A549 treated with GW870086 at 1 μM for 4 hours (cell line): ENCODE data around the gene GTPBP3. TPM values are rescaled to one million over a fixed set of nuclear protein-coding genes. Genes with fewer than 3 reads are reported as not detected.

Experiments
- total RNA-seq: library from RNA; stranded (reverse); fragments of 200-300 nt; extraction: Qiagen RNA extraction; gene quantifications from 5 replicates; pipeline ENCODE4 v1.2.3, GENCODE V29; 2022; ENCODE audit warnings: low read depth

GTPBP3 gene
- total RNA-seq: 15.2 to 22.9 TPM (median 21.2 TPM) in 5 replicates

GRCh38 chr19:17336872-17337674 lies at the start of gene GTPBP3:
TSS of gene GTPBP3 (plus strand) at chr19:17337553. CDS start at chr19:17337612, 59 bp downstream.

GRCh38 chr19:17303167-17303939 lies 34.0 kb upstream of the GTPBP3 start, which contains the start of gene ABHD8:
TSS of gene ABHD8 (minus strand) at chr19:17303425. CDS start at chr19:17301616, 1,809 bp downstream.

GRCh38 chr19:17305517-17306284 lies 31.7 kb upstream of the GTPBP3 start, which contains the start of gene MRPL34:
TSS of gene MRPL34 (plus strand) at chr19:17305872. CDS start at chr19:17305893, 21 bp downstream.

GRCh38 chr19:17309198-17309964 lies 28.0 kb upstream of the GTPBP3 start, which contains the start of gene DDA1:
TSS of gene DDA1 (plus strand) at chr19:17309563. CDS start at chr19:17309655, 92 bp downstream.

GRCh38 chr19:17334414-17335409 lies 2.6 kb upstream of the GTPBP3 start, which contains the start of gene ANO8:
TSS of gene ANO8 (minus strand) at chr19:17334855. CDS start at chr19:17334670, 185 bp downstream.

GRCh38 chr19:17376935-17377600 lies 39.7 kb downstream of the GTPBP3 start, which contains the start of gene PLVAP:
TSS of gene PLVAP (minus strand) at chr19:17377342. CDS start at chr19:17377288, 54 bp downstream.

Other genes starting within 250 kb of the GTPBP3 start
- gene USE1, start 122.2 kb upstream of the GTPBP3 start, total RNA-seq: 14.1 to 17.1 TPM (median 16.2 TPM) in 5 replicates
- 7.8 to 12.5 TPM (median 11.7 TPM) in 5 replicates for gene OCEL1, start 111.3 kb upstream of the GTPBP3 start, total RNA-seq
- 34.3 to 67.1 TPM (median 61.8 TPM) in 5 replicates for gene NR2F6, start 91.6 kb upstream of the GTPBP3 start, total RNA-seq
- not detected in 5 replicates for gene USHBP1, start 72.8 kb upstream of the GTPBP3 start, total RNA-seq
- 59.7 to 68.1 TPM (median 61.7 TPM) in 5 replicates for gene BABAM1, start 70.1 kb upstream of the GTPBP3 start, total RNA-seq
- gene ANKLE1, start 55.7 kb upstream of the GTPBP3 start, total RNA-seq: 0.27 to 0.64 TPM (median 0.52 TPM) in 5 replicates
- gene ABHD8, start 34.1 kb upstream of the GTPBP3 start, total RNA-seq: 2.2 to 3.4 TPM (median 3.0 TPM) in 5 replicates
- 63.3 to 93.7 TPM (median 79.5 TPM) in 5 replicates for gene MRPL34, start 31.7 kb upstream of the GTPBP3 start, total RNA-seq
- gene DDA1, start 28.0 kb upstream of the GTPBP3 start, total RNA-seq: 52.0 to 61.8 TPM (median 60.6 TPM) in 5 replicates
- 2.2 to 4.0 TPM (median 3.5 TPM) in 5 replicates for gene ANO8, start 2.7 kb upstream of the GTPBP3 start, total RNA-seq
- gene PLVAP, start 39.8 kb downstream of the GTPBP3 start, total RNA-seq: not detected in 5 replicates
- not detected in 5 replicates for gene CCDC194, start 56.6 kb downstream of the GTPBP3 start, total RNA-seq
- 0.21 to 0.39 TPM (median 0.29 TPM) in 3 of 5 replicates, not detected in the others for gene BST2, start 68.1 kb downstream of the GTPBP3 start, total RNA-seq
- gene MVB12A, start 82.5 kb downstream of the GTPBP3 start, total RNA-seq: 30.6 to 41.6 TPM (median 40.0 TPM) in 5 replicates
- 0.26 to 0.79 TPM (median 0.68 TPM) in 5 replicates for gene TMEM221, start 111.1 kb downstream of the GTPBP3 start, total RNA-seq
- not detected in 5 replicates for gene NXNL1, start 123.4 kb downstream of the GTPBP3 start, total RNA-seq
- 2.0 to 3.2 TPM (median 2.6 TPM) in 5 replicates for gene SLC27A1, start 133.0 kb downstream of the GTPBP3 start, total RNA-seq
- 52.9 to 77.0 TPM (median 74.9 TPM) in 5 replicates for gene PGLS, start 174.1 kb downstream of the GTPBP3 start, total RNA-seq
- 54.8 to 75.2 TPM (median 71.8 TPM) in 5 replicates for gene COLGALT1, start 218.1 kb downstream of the GTPBP3 start, total RNA-seq